ENCODE data around the gene SMIM45.

The SMIM45 gene

DNA sequence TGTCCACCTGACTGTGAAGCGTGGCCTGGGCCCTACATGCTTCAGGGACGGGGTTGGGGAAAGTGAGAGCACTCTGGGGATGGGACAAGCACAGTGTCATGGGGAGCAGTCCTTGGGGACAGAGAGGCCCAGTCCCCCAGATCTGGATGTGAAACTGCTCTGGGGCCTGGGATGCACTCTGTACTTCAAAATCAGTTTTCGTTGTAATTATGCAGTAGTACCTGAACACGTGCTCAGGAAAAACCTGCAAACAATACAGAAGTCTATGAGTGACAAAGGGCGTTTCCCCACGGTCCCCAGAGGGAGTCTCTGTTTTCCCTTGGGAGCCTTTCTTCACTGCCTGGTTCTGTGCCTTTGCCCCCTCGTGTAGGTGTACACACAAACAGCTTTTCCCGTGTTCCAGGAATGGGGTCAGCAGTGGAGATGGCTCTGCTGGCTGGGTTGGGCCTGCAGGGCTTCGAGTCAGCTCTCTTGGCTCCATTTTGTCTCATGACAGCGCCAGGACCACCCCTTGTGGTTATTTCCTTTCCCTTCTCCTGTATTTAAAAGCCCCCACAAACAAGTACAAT is 20.2 kb upstream of the SMIM45 start:
- H3K4me3 Mint-ChIP-seq, result no peak overlapping the region
- peaks cover 17 to 21% of the 10 kb centered on the region in 2 experiments for H3K4me1 Mint-ChIP-seq
- no peak overlapping the region for H2AFZ ChIP-seq (ENCODE audit: low read length)
- H3K79me1 ChIP-seq (ENCODE audit: insufficient read depth, low read depth, low read length, poor library complexity, severe bottlenecking), result no peaks in the 10 kb centered on the region
- no peak overlapping the region for H2BK12ac ChIP-seq (ENCODE audit: insufficient read length, low read depth, low read length)
- no peaks in the 10 kb centered on the region for H3K23me2 ChIP-seq (ENCODE audit: insufficient read length, low read depth, low read length, poor library complexity, severe bottlenecking)
- peaks cover 0 to 10% (median 8%) of the 10 kb centered on the region in 3 experiments; a peak in 4 of 7 replicates for H3K36me3 Mint-ChIP-seq (ENCODE audit: insufficient read depth in 1 of 3, low read depth in 3 of 3)
- no peak overlapping the region for H3K56ac ChIP-seq (ENCODE audit: insufficient read length, low read depth, low read length)
- H3K18ac ChIP-seq (ENCODE audit: insufficient read length, low read depth, low read length), result no peak overlapping the region
- no peak overlapping the region for H2AK5ac ChIP-seq (ENCODE audit: insufficient read length, low read length)
- H3K27ac Mint-ChIP-seq, result no peak overlapping the region
- H3K27me3 Mint-ChIP-seq (ENCODE audit: low read depth), result peaks cover 31% of the 10 kb centered on the region
- H3T11ph ChIP-seq (ENCODE audit: low read length), result no peak overlapping the region
- H3K9ac ChIP-seq (ENCODE audit: extremely low read depth, insufficient read length, low read length), result no peak overlapping the region
- no CpG with 5 or more reads among the region's 10 CpGs for WGBS (ENCODE audit: extremely low coverage, insufficient read length, low lambda C conversion rate)
- H3K23ac ChIP-seq (ENCODE audit: insufficient read length, low read depth, low read length), result no peak overlapping the region
- no peak overlapping the region for H4K91ac ChIP-seq (ENCODE audit: insufficient read length, low read depth, low read length)
- H3K9me3 Mint-ChIP-seq, result no peaks in the 10 kb centered on the region
- H4K5ac ChIP-seq (ENCODE audit: insufficient read length, low read depth, low read length), result no peak overlapping the region
- H2BK5ac ChIP-seq (ENCODE audit: insufficient read length, low read length), result no peak overlapping the region
- no peaks in the 10 kb centered on the region for H4K20me1 ChIP-seq (ENCODE audit: control insufficient read depth, insufficient read depth, insufficient read length)
- H3K14ac ChIP-seq (ENCODE audit: insufficient read depth, low read length), result no peak overlapping the region
- H2BK15ac ChIP-seq (ENCODE audit: low read depth, low read length), result no peak overlapping the region
- no peak overlapping the region for H3K27ac ChIP-seq (ENCODE audit: insufficient read length, low read depth, low read length)
- no peaks in the 10 kb centered on the region for H3K79me2 ChIP-seq (ENCODE audit: insufficient read depth, low read length)
- TF ChIP-seq, protein P1, sequence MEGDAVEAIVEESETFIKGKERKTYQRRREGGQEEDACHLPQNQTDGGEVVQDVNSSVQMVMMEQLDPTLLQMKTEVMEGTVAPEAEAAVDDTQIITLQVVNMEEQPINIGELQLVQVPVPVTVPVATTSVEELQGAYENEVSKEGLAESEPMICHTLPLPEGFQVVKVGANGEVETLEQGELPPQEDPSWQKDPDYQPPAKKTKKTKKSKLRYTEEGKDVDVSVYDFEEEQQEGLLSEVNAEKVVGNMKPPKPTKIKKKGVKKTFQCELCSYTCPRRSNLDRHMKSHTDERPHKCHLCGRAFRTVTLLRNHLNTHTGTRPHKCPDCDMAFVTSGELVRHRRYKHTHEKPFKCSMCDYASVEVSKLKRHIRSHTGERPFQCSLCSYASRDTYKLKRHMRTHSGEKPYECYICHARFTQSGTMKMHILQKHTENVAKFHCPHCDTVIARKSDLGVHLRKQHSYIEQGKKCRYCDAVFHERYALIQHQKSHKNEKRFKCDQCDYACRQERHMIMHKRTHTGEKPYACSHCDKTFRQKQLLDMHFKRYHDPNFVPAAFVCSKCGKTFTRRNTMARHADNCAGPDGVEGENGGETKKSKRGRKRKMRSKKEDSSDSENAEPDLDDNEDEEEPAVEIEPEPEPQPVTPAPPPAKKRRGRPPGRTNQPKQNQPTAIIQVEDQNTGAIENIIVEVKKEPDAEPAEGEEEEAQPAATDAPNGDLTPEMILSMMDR (conservative IDR thresholded peaks at IDR 0.05), result no peak
- no peak overlapping the region for H3K4me2 ChIP-seq (ENCODE audit: insufficient read depth, insufficient read length, low read length)
- no peaks in the 10 kb centered on the region for H3K9me3 ChIP-seq (ENCODE audit: control insufficient read depth, low read depth, low read length)
- no peak overlapping the region for H2BK20ac ChIP-seq (ENCODE audit: low read depth, low read length, poor library complexity, severe bottlenecking)
- no peak overlapping the region for H2BK120ac ChIP-seq (ENCODE audit: low read depth, low read length, poor library complexity, severe bottlenecking)
- no peak overlapping the region for H4K8ac ChIP-seq (replicated peaks; ENCODE audit: insufficient read length, low read depth, low read length)
- no peaks in the 10 kb centered on the region for H3K27me3 ChIP-seq (ENCODE audit: insufficient read depth, low read length)
- H3K4me1 ChIP-seq (ENCODE audit: insufficient read depth, low read length), result no peaks in the 10 kb centered on the region
- DNase-seq, result no peak
- no peak overlapping the region for H3K4ac ChIP-seq (ENCODE audit: low read depth, low read length)
